WTC11 (cell line): ENCODE data around the gene LTBP1. TPM values are rescaled to one million over a fixed set of nuclear protein-coding genes. Genes with fewer than 3 reads are reported as not detected.

ENCODE experiments used
- ATAC-seq: fragments of 200-7000 bp; cut with Tn5 transposase; 2 replicates; pipeline ENCODE4 v1.10.0; 2021; ENCODE audit warnings: mild to moderate bottlenecking, moderate library complexity
- CTCF ChIA-PET: fragments of 300-600 bp; sonication (Branson Sonifier 250); formaldehyde crosslinking; loops from one replicate; lab custom pipeline; 2021; ENCODE audit warnings: antibody characterized with exemption; lab: Charles Lee
- POLR2A ChIA-PET: fragments of 350-600 bp; sonication (Branson Sonifier 250); formaldehyde crosslinking; loops from one replicate; lab custom pipeline; 2021; ENCODE audit warnings: antibody characterized with exemption; lab: Charles Lee
- DNase-seq: peaks from one replicate; pipeline ENCODE4 v3.0.0; 2021; ENCODE audit warnings: low spot score
- H3K27ac Mint-ChIP-seq: 2 replicates; pipeline ENCODE4 v1.8.0; 2021; ENCODE audit warnings: mixed read lengths
- H3K27me3 Mint-ChIP-seq: 2 replicates; pipeline ENCODE4 v1.8.0; 2021; ENCODE audit warnings: low read depth, mild to moderate bottlenecking, moderate library complexity, mixed read lengths
- H3K36me3 Mint-ChIP-seq: 2 replicates; pipeline ENCODE4 v1.8.0; 2021; ENCODE audit warnings: mixed read lengths
- H3K4me1 Mint-ChIP-seq: 2 replicates; pipeline ENCODE4 v1.8.0; 2022; ENCODE audit warnings: mixed read lengths
- H3K4me3 Mint-ChIP-seq: 2 replicates; pipeline ENCODE4 v1.8.0; 2021; ENCODE audit warnings: mild to moderate bottlenecking, moderate library complexity, mixed read lengths
- H3K9me3 Mint-ChIP-seq: 2 replicates; pipeline ENCODE4 v1.8.0; 2021; ENCODE audit warnings: mixed read lengths
- AR ChIP-seq: fragments of 250-450 bp; sonication (Bioruptor Pico); IDR thresholded peaks from 2 replicates; pipeline ENCODE4 v1.9.0; 2021; ENCODE audit warnings: mild to moderate bottlenecking
- E2F5 ChIP-seq: sonication (generic); formaldehyde crosslinking; IDR thresholded peaks from 2 replicates; pipeline ENCODE4 v1.8.1; 2022; ENCODE audit warnings: mild to moderate bottlenecking, moderate library complexity, missing genetic modification reagents
- FOXJ3 ChIP-seq: sonication (generic); formaldehyde crosslinking; IDR thresholded peaks from 2 replicates; pipeline ENCODE4 v1.9.0; 2021; ENCODE audit warnings: missing genetic modification reagents, mild to moderate bottlenecking, borderline replicate concordance
- GRHL2 ChIP-seq: fragments of 250-450 bp; sonication (Bioruptor Pico); IDR thresholded peaks from 2 replicates; pipeline ENCODE4 v1.8.0; 2022; ENCODE audit warnings: mild to moderate bottlenecking, moderate library complexity; ENCODE audit not compliant: insufficient replicate concordance, severe bottlenecking
- KAT7 ChIP-seq: sonication (generic); formaldehyde crosslinking; IDR thresholded peaks from 2 replicates; pipeline ENCODE4 v1.8.1; 2023; ENCODE audit warnings: missing genetic modification reagents, mild to moderate bottlenecking, borderline replicate concordance
- MAX ChIP-seq: sonication (generic); formaldehyde crosslinking; IDR thresholded peaks from 2 replicates; pipeline ENCODE4 v1.8.0; 2022; ENCODE audit warnings: mild to moderate bottlenecking, missing genetic modification reagents
- SOX15 ChIP-seq: fragments of 250-450 bp; sonication (Bioruptor Pico); IDR thresholded peaks from 2 replicates; pipeline ENCODE4 v1.9.0; 2021; ENCODE audit warnings: mild to moderate bottlenecking
- STAT6 ChIP-seq: sonication (generic); formaldehyde crosslinking; conservative IDR thresholded peaks from 2 replicates; pipeline ENCODE4 v1.8.1; 2023; ENCODE audit warnings: mild to moderate bottlenecking, low read depth, missing genetic modification reagents, moderate library complexity
- TCF7 ChIP-seq: sonication (generic); formaldehyde crosslinking; IDR thresholded peaks from 2 replicates; pipeline ENCODE4 v1.8.0; 2022; ENCODE audit warnings: mild to moderate bottlenecking, low read depth, missing genetic modification reagents, moderate library complexity
- TP53 ChIP-seq: sonication (generic); formaldehyde crosslinking; IDR thresholded peaks from 2 replicates; pipeline ENCODE4 v1.8.1; 2023; ENCODE audit warnings: mild to moderate bottlenecking, missing genetic modification reagents
- ZBTB21 ChIP-seq: sonication (generic); formaldehyde crosslinking; IDR thresholded peaks from 2 replicates; pipeline ENCODE4 v1.8.1; 2023; ENCODE audit warnings: mild to moderate bottlenecking, missing genetic modification reagents, borderline replicate concordance
- ZNF121 ChIP-seq: sonication (generic); formaldehyde crosslinking; IDR thresholded peaks from 2 replicates; pipeline ENCODE4 v1.8.0; 2023; ENCODE audit warnings: missing genetic modification reagents
- ZNF396 ChIP-seq: fragments of 250-450 bp; sonication (Bioruptor Pico); IDR thresholded peaks from 2 replicates; pipeline ENCODE4 v1.8.0; 2021; ENCODE audit warnings: mild to moderate bottlenecking, moderate library complexity, borderline replicate concordance
- ZNF425 ChIP-seq: fragments of 250-450 bp; sonication (Bioruptor Pico); conservative IDR thresholded peaks from 2 replicates; pipeline ENCODE4 v1.9.0; 2021; ENCODE audit warnings: mild to moderate bottlenecking
- total RNA-seq: library from RNA; stranded (reverse); gene quantifications from 3 replicates; pipeline ENCODE4 v1.2.3, GENCODE V29; 2021
- TF ChIP-seq, protein P1 (sequence below): sonication (generic); formaldehyde crosslinking; IDR thresholded peaks from 2 replicates; pipeline ENCODE4 v1.8.1; 2022; ENCODE audit warnings: low read depth, missing genetic modification reagents, borderline replicate concordance
- TF ChIP-seq, protein P2 (sequence below): sonication (generic); formaldehyde crosslinking; IDR thresholded peaks from 2 replicates; pipeline ENCODE4 v1.8.1; 2023; ENCODE audit warnings: mild to moderate bottlenecking, missing genetic modification reagents, moderate library complexity
- TF ChIP-seq, protein P3 (sequence below): sonication (generic); formaldehyde crosslinking; IDR thresholded peaks from 2 replicates; pipeline ENCODE4 v1.8.1; 2023; ENCODE audit warnings: mild to moderate bottlenecking, moderate library complexity, missing genetic modification reagents

LTBP1 gene
- total RNA-seq, 1 experiment from 2014 or later = 33.6 TPM

GRCh38 chr2:33347856-33348255 is 401.1 kb downstream of the LTBP1 start:
- TF ChIP-seq TCF7 (no peak), ZBTB21 (CRISPR knock-in tag) (no peak), E2F5 (no peak), ZNF425 (CRISPR knock-in tag) (no peak), ZNF396 (CRISPR knock-in tag) (no peak), SOX15 (no peak)
- TF ChIP-seq, protein P1, sequence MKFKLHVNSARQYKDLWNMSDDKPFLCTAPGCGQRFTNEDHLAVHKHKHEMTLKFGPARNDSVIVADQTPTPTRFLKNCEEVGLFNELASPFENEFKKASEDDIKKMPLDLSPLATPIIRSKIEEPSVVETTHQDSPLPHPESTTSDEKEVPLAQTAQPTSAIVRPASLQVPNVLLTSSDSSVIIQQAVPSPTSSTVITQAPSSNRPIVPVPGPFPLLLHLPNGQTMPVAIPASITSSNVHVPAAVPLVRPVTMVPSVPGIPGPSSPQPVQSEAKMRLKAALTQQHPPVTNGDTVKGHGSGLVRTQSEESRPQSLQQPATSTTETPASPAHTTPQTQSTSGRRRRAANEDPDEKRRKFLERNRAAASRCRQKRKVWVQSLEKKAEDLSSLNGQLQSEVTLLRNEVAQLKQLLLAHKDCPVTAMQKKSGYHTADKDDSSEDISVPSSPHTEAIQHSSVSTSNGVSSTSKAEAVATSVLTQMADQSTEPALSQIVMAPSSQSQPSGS (CRISPR knock-in tag) = no peak
- TF ChIP-seq, protein P2, sequence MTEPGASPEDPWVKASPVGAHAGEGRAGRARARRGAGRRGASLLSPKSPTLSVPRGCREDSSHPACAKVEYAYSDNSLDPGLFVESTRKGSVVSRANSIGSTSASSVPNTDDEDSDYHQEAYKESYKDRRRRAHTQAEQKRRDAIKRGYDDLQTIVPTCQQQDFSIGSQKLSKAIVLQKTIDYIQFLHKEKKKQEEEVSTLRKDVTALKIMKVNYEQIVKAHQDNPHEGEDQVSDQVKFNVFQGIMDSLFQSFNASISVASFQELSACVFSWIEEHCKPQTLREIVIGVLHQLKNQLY (CRISPR knock-in tag) = no peak
- Mint-ChIP-seq H3K27ac (no peak overlapping the region), H3K9me3 (no peaks in the 10 kb centered on the region), H3K36me3 (no peaks in the 10 kb centered on the region), H3K27me3 (no peaks in the 10 kb centered on the region), H3K4me1 (no peaks in the 10 kb centered on the region), H3K4me3 (no peak overlapping the region)
- no peak for DNase-seq
- ChIA-PET POLR2A (no interaction called here), CTCF (no interaction called here)
- no peak for ATAC-seq

DNA sequence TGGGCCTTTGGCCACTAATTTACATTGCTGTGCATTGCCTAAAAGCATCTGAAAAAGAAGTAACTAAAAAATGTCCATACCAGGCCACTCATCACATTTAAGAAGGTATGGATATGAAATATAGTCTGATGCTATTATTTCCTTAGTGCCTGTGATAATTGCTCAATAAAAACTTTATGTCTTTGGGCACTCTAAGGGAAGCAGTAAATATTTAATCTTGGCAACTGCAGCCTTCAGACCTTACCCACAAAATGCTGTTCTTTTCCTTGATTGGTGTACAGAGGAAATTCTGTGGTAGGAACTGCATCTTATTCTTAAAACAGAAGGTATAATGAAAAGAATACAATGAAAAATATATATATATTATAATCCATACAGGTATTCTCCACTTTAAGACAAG is 403.9 kb downstream of the LTBP1 start:
- CTCF ChIA-PET = interaction anchor here (1.1 kb wide), 1 partner anchor 22 kb away, joined by 3 read pairs; no protein-coding TSS in a partner anchor

GRCh38 chr2:33351781-33352180 is 405.0 kb downstream of the LTBP1 start:
- ATAC-seq (no peak), DNase-seq (no peak)
- Mint-ChIP-seq H3K36me3 (peaks cover 17% of the 10 kb centered on the region), H3K4me1 (no peaks in the 10 kb centered on the region), H3K27me3 (no peaks in the 10 kb centered on the region), H3K4me3 (no peak overlapping the region), H3K27ac (no peak overlapping the region), H3K9me3 (peaks cover 16% of the 10 kb centered on the region)
- ChIA-PET CTCF (interaction anchor here (1.1 kb wide), 1 partner anchor 21 kb away, joined by 3 read pairs; no protein-coding TSS in a partner anchor), POLR2A (no interaction called here)
- TF ChIP-seq KAT7 (CRISPR knock-in tag) (no peak), MAX (CRISPR knock-in tag) (no peak), ZNF121 (CRISPR knock-in tag) (no peak), AR (CRISPR knock-in tag) (no peak), GRHL2 (CRISPR knock-in tag) (no peak)
- TF ChIP-seq, protein P3, sequence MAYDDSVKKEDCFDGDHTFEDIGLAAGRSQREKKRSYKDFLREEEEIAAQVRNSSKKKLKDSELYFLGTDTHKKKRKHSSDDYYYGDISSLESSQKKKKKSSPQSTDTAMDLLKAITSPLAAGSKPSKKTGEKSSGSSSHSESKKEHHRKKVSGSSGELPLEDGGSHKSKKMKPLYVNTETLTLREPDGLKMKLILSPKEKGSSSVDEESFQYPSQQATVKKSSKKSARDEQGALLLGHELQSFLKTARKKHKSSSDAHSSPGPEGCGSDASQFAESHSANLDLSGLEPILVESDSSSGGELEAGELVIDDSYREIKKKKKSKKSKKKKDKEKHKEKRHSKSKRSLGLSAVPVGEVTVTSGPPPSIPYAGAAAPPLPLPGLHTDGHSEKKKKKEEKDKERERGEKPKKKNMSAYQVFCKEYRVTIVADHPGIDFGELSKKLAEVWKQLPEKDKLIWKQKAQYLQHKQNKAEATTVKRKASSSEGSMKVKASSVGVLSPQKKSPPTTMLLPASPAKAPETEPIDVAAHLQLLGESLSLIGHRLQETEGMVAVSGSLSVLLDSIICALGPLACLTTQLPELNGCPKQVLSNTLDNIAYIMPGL = no peak

More for the DNA sequence above, 403.9 kb downstream of the LTBP1 start:
- TF ChIP-seq TP53 (CRISPR knock-in tag) = no peak
- no peak for TF ChIP-seq STAT6
- no peak for TF ChIP-seq FOXJ3 (CRISPR knock-in tag)
- TF ChIP-seq, all 79 proteins: peak for 0
- POLR2A ChIA-PET = interaction anchor here (0.6 kb wide), 1 partner anchor 583 kb away, joined by 7 read pairs; no protein-coding TSS in a partner anchor
- peaks cover 7% of the 10 kb centered on the region for H3K9me3 Mint-ChIP-seq
- H3K36me3 Mint-ChIP-seq = peaks cover 7% of the 10 kb centered on the region
- no peak overlapping the region for H3K27ac Mint-ChIP-seq
- no peaks in the 10 kb centered on the region for H3K27me3 Mint-ChIP-seq
- H3K4me3 Mint-ChIP-seq = no peak overlapping the region
- ATAC-seq (no peak), DNase-seq (no peak)
- H3K4me1 Mint-ChIP-seq = no peaks in the 10 kb centered on the region
